ENCODE data around the gene RFESD. TPM values are rescaled to one million over a fixed set of nuclear protein-coding genes. Genes with fewer than 3 reads are reported as not detected.

Gene RFESD
- total and polyA plus RNA-seq, 2 of the 8 experiments (the other 6 are each of a cell fraction or from before 2014, with no cell fraction given), result 1.7 to 2.0 TPM

- TF ChIP-seq CHD7 (IDR thresholded peaks at IDR 0.05; ENCODE audit: insufficient replicate concordance, low read length), result no peak
- no peak for TF ChIP-seq NANOG (IDR thresholded peaks at IDR 0.05; ENCODE audit: insufficient read depth, low read depth, low read length, poor library complexity, severe bottlenecking)
- TF ChIP-seq SIRT6 (IDR thresholded peaks at IDR 0.05; ENCODE audit: low read length), result no peak
- no peak for TF ChIP-seq EGR1 (IDR thresholded peaks at IDR 0.05; ENCODE audit: borderline replicate concordance, low read depth, low read length)
- no peak for TF ChIP-seq YY1 (IDR thresholded peaks at IDR 0.05; ENCODE audit: low read depth, low read length)
- TF ChIP-seq CTBP2 (IDR thresholded peaks at IDR 0.05; ENCODE audit: borderline replicate concordance, insufficient read depth, insufficient read length, low read length), result no peak
- no peak for TF ChIP-seq POLR2A (IDR thresholded peaks at IDR 0.05; ENCODE audit: control extremely low read depth in 1 of 2, low read depth in 2 of 2, low read length in 2 of 2)
- TF ChIP-seq KDM4A (IDR thresholded peaks at IDR 0.05; ENCODE audit: low read depth, low read length, severe bottlenecking), result no peak
Observed at GRCh38 chr5:95690333-95690732, 43.8 kb downstream of the RFESD start (continued).

Measured in H1 (cell line).